Mesothelial cell of epicardium (in vitro differentiated cells): Measurements from ENCODE around the gene MRPL11. TPM values are rescaled to one million over a fixed set of nuclear protein-coding genes. Genes with fewer than 3 reads are reported as not detected.
"Not testable (repeated sequence)": the region's sequence is repeated elsewhere in the genome, so short reads cannot be mapped to it uniquely, and the experiment has no call there.

ENCODE experiments used
- DNase-seq, 2 experiments: peaks; one replicate each; pipeline ENCODE4 v3.0.0; 2021; ENCODE audit warnings: low spot score in 2 of 2; ENCODE audit not compliant: unreplicated experiment in 2 of 2
- H3K27ac Mint-ChIP-seq: 2 replicates; pipeline ENCODE4 v1.8.0; 2021; ENCODE audit warnings: mixed read lengths
- H3K27me3 Mint-ChIP-seq: 2 replicates; pipeline ENCODE4 v1.8.0; 2021; ENCODE audit warnings: low read depth, mixed read lengths
- H3K36me3 Mint-ChIP-seq: 2 replicates; pipeline ENCODE4 v1.8.0; 2021; ENCODE audit warnings: mixed read lengths
- H3K4me1 Mint-ChIP-seq: 2 replicates; pipeline ENCODE4 v1.8.0; 2021; ENCODE audit warnings: mixed read lengths
- H3K4me3 Mint-ChIP-seq: 2 replicates; pipeline ENCODE4 v1.8.0; 2021; ENCODE audit warnings: mild to moderate bottlenecking, moderate library complexity, mixed read lengths
- H3K9me3 Mint-ChIP-seq: 2 replicates; pipeline ENCODE4 v1.8.0; 2021; ENCODE audit warnings: mixed read lengths
- total RNA-seq: library from RNA; stranded (reverse); gene quantifications from 3 replicates; pipeline ENCODE4 v1.2.1, GENCODE V29; 2021
- TF ChIP-seq, protein P1 (sequence below): fragments of 200-600 bp; sonication (generic); IDR thresholded peaks from one replicate; pipeline ENCODE4 v1.5.0; 2021; ENCODE audit warnings: antibody characterized with exemption; ENCODE audit not compliant: unreplicated experiment

MRPL11 gene
- total RNA-seq, 1 donor from 2014 or later = 49.7 TPM

DNA sequence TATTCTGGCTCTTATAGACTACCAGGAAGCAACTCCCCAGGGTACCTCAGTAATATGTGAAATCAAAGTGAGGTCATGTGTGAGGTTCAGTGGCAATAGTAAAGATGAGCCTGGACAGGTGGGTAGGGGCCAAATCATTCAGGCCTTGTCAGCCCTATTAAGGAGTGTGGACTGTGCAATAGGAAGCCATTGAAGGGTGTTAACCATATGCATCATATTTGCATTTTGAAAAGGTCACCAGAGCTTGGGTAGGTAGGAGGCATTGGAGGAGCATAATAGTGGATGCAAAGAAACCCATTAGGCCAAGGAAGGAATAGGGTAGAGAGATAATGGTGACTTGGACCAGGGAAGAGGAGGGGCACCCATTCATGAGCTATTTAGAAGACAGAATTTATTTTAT is 8.4 kb upstream of the MRPL11 start:
- H3K4me3 Mint-ChIP-seq = no peak overlapping the region
- no peak for DNase-seq
- H3K4me1 Mint-ChIP-seq = peaks cover 4% of the 10 kb centered on the region
- peaks cover 8% of the 10 kb centered on the region for H3K27me3 Mint-ChIP-seq
- no peaks in the 10 kb centered on the region for H3K36me3 Mint-ChIP-seq
- no peak overlapping the region for H3K27ac Mint-ChIP-seq
- TF ChIP-seq, protein P1, sequence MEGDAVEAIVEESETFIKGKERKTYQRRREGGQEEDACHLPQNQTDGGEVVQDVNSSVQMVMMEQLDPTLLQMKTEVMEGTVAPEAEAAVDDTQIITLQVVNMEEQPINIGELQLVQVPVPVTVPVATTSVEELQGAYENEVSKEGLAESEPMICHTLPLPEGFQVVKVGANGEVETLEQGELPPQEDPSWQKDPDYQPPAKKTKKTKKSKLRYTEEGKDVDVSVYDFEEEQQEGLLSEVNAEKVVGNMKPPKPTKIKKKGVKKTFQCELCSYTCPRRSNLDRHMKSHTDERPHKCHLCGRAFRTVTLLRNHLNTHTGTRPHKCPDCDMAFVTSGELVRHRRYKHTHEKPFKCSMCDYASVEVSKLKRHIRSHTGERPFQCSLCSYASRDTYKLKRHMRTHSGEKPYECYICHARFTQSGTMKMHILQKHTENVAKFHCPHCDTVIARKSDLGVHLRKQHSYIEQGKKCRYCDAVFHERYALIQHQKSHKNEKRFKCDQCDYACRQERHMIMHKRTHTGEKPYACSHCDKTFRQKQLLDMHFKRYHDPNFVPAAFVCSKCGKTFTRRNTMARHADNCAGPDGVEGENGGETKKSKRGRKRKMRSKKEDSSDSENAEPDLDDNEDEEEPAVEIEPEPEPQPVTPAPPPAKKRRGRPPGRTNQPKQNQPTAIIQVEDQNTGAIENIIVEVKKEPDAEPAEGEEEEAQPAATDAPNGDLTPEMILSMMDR = no peak
- H3K9me3 Mint-ChIP-seq = peaks cover 14% of the 10 kb centered on the region

DNA sequence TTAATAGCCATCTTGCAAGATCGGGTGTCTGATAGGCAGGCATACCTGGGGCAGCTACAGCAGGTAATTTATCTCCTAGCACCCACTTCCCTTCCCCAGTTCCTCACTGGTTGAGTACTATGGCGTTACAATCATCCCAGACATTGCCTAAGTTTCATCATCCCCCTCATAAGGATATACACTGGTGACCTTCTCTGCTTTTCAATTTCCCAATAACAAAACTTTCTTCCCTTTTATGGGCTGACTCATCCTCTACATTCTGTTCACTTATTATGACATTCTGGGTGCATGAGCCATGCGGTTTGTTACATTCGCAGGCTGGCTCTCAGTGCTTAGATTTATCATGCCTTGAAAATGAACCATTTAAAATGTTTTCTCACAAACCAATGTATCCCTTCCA is 5.0 kb upstream of the MRPL11 start:
- Mint-ChIP-seq H3K9me3 (peaks cover 12% of the 10 kb centered on the region), H3K36me3 (no peaks in the 10 kb centered on the region), H3K27me3 (no peaks in the 10 kb centered on the region), H3K27ac (no peak overlapping the region), H3K4me3 (no peak overlapping the region), H3K4me1 (peaks cover 4% of the 10 kb centered on the region)
- TF ChIP-seq, protein P1 = no peak
- DNase-seq = no peak

DNA sequence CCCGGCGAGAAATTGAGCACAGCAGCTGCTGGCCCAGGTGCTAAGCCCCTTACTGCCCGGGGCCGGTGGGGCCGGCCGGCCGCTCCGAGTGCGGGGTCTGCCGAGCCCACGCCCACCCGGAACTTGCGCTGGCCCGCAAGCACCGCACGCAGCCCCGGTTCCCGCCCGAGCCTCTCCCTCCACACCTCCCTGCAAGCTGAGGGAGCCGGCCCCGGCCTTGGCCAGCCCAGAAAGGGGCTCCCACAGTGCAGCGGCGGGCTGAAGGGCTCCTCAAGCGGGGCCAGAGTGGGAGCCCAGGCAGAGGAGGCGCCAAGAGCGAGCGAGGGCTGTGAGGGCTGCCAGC is 2.3 kb upstream of the MRPL11 start:
- not testable (repeated sequence) for H3K27ac Mint-ChIP-seq, H3K4me3 Mint-ChIP-seq, DNase-seq, H3K27me3 Mint-ChIP-seq, H3K36me3 Mint-ChIP-seq
- peaks cover 14% of the 10 kb centered on the region for H3K4me1 Mint-ChIP-seq
- peaks cover 12% of the 10 kb centered on the region for H3K9me3 Mint-ChIP-seq

DNA sequence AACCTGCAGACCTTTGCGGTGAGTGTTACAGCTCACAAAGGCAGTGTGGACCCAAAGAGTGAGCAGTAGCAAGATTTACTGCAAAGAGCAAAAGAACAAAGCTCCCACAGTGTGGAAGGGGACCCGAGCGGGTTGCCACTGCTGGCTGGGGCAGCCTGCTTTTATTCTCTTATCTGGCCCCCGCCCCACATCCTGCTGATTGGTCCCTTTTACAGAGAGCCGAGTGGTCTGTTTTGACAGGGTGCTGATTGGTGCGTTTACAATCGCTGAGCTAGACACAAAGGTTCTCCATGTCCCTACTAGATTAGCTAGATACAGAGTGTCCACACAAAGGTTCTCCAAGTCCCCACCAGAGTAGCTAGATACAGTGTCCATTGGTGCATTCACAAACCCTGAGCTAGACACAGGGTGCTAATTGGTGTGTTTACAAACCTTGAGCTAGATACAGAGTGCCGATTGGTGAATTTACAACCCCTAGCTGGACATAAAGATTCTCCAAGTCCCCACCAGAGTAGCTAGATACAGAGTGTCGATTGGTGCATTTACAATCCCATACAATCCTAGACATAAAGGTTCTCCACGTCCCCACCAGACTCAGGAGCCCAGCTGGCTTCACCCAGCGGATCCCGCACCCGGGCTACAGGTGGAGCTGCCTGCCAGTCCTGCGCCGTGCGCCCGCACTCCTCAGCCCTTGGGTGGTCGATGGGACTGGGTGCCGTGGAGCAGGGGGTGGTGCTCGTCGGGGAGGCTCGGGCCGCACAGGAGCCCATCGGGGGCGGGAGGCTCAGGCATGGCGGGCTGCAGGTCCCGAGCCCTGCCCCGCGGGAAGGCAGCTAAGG is 1.7 kb upstream of the MRPL11 start:
- H3K4me3 Mint-ChIP-seq, DNase-seq, H3K4me1 Mint-ChIP-seq, H3K27ac Mint-ChIP-seq, H3K27me3 Mint-ChIP-seq: not testable (repeated sequence)
- Mint-ChIP-seq H3K9me3 (peaks cover 12% of the 10 kb centered on the region), H3K36me3 (peaks cover 13% of the 10 kb centered on the region)

DNA sequence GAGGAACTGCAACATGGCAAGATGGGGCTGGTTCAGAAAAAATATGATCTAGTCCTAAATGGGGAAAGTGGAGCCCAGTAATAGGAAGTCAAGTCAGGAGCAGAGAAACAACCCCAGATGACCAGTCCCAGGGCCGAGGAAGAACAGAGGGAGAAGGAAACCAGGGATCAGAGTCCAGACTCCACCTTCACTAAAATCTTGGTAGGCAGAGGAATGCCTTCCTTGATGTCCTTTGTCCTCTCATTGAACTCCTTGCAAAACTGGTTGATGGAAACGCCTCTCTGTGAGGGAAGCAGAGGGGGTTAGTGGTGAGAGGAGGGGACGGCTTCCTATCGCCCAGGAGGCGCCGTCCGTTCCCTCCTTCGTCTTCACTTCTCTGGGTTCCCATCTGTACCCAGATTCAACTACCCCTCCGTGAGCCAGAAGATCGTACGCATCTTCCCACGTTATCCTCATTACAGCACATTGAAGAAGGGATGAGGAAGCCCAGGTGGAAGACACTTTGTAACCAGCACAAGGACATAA is 607 bp downstream of the MRPL11 start:
- TF ChIP-seq, protein P1 = no peak
- Mint-ChIP-seq H3K36me3 (peaks cover 22% of the 10 kb centered on the region), H3K9me3 (peaks cover 3% of the 10 kb centered on the region)

DNA sequence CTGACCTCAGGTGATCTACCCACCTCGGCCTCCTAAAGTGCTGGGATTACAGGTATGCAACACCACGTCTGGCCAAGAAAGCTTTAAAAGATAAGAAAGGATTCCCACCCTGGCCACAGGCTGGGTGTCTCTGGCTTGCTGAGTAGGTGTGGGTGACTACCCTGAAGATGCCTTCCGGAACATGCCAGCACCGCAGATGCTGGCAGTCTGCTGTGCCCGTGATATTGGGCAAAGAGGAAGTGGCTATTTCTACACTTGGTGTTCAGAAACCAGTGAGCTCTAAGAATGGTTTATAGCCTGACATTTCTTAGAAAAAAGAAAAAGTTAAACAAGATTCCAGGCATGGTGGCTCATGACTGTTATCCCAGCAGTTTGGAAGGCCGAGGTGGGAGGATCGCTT is 6.1 kb downstream of the MRPL11 start:
- H3K27ac Mint-ChIP-seq = no peak overlapping the region
- no peak for DNase-seq
- H3K9me3 Mint-ChIP-seq = no peaks in the 10 kb centered on the region
- H3K4me3 Mint-ChIP-seq = no peak overlapping the region
- H3K4me1 Mint-ChIP-seq = peaks cover 2% of the 10 kb centered on the region
- H3K36me3 Mint-ChIP-seq = peaks cover 29% of the 10 kb centered on the region
- TF ChIP-seq, protein P1 = no peak
- no peaks in the 10 kb centered on the region for H3K27me3 Mint-ChIP-seq

More for the DNA sequence above, 607 bp downstream of the MRPL11 start:
- Mint-ChIP-seq H3K4me3 (peak overlapping the region; percentile 85), H3K27me3 (no peaks in the 10 kb centered on the region), H3K4me1 (peaks cover 9% of the 10 kb centered on the region), H3K27ac (peak overlapping the region; percentile 97)
- no peak for DNase-seq

DNA sequence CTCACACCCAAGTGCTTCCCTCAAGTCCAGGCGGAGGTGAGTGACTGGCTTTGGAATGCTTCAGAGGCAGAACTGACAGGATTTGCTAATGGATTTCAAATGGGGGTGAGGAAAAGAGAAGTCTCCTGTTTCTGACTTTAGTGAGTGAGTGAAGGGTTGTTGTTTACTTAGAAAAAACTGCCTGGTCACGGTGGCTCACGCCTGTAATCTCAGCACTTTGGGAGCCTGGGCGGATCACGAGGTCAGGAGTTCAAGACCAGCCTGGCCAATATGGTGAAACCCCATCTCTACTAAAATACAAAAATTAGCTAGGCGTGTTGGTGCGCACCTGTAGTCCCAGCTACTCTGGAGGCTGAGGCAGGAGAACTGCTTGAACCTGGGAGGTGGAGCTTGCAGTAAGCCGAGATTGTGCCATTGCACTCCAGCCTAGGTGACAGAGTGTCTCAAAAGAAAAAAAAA is 6.7 kb downstream of the MRPL11 start:
- not testable (repeated sequence) for H3K27me3 Mint-ChIP-seq, H3K27ac Mint-ChIP-seq, H3K9me3 Mint-ChIP-seq, DNase-seq, H3K4me3 Mint-ChIP-seq, H3K4me1 Mint-ChIP-seq
- peaks cover 28% of the 10 kb centered on the region for H3K36me3 Mint-ChIP-seq

DNA sequence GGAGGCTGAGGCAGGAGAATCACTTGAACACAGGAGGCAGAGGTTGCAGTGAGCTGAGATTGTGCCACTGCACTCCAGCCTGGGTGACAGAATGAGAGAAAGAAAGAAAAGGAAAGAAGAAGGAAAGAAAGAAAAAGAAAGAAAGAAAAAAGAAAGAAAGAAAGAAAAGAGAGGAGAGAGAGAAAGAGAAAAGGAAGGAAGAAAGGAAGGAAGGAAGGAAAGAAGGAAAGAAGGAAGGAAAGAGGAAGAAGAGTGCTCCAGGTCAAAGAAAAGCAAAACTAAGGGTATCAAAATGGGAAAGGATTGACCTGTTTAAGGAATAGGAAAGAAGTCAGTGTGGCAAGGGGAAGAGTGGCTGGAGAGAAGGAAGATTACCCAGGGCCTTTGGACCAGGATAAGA is 7.4 kb downstream of the MRPL11 start:
- H3K36me3 Mint-ChIP-seq = peaks cover 22% of the 10 kb centered on the region
- not testable (repeated sequence) for H3K4me3 Mint-ChIP-seq

More for the DNA sequence above, 7.4 kb downstream of the MRPL11 start:
- H3K27me3 Mint-ChIP-seq, DNase-seq, H3K4me1 Mint-ChIP-seq, H3K27ac Mint-ChIP-seq, H3K9me3 Mint-ChIP-seq: not testable (repeated sequence)
